Endothelial cell of umbilical vein (primary cell): Measurements from ENCODE around the gene MICAL3. TPM values are rescaled to one million over a fixed set of nuclear protein-coding genes. Genes with fewer than 3 reads are reported as not detected.
"Not testable (repeated sequence)": the region's sequence is repeated elsewhere in the genome, so short reads cannot be mapped to it uniquely, and the experiment has no call there.

Experiments used
- BruUV-seq: library from RNA; stranded (reverse); fragments of 400-500 nt; replicated peaks from 2 replicates; lab custom pipeline; 2021; lab: Mats Ljungman, UMichigan
- CTCF ChIA-PET: fragments of 300-600, 350-600 bp; sonication (Branson Sonifier 250); formaldehyde crosslinking; loops from one replicate; lab custom pipeline; 2021; ENCODE audit warnings: antibody characterized with exemption, inconsistent platforms; lab: Charles Lee
- POLR2A ChIA-PET: fragments of 300-600, 350-600 bp; sonication (Branson Sonifier 250); formaldehyde crosslinking; loops from one replicate; lab custom pipeline; 2021; ENCODE audit warnings: antibody characterized with exemption, inconsistent platforms; lab: Charles Lee
- DNase-seq: peaks from one replicate; pipeline ENCODE4 v3.0.0-alpha.2; 2011; ENCODE audit warnings: low read depth, low spot score
- FAIRE-seq: peaks from 2 replicates; lab custom pipeline; 2011; peaks lifted over from hg19 to GRCh38; lab: Jason Lieb, UNC
- H2AFZ ChIP-seq: 2 replicates; pipeline ENCODE4 v1.6.0; 2012; ENCODE audit warnings: low read depth, low read length, control low read depth, inconsistent platforms
- H3K27ac ChIP-seq: 2 replicates; pipeline ENCODE4 v1.5.1; 2011; ENCODE audit warnings: low read depth, mild to moderate bottlenecking, control low read depth, low read length, moderate library complexity; ENCODE audit not compliant: insufficient read depth
- H3K27me3 ChIP-seq, 2 experiments: 2 replicates each; pipeline versions ENCODE4 v1.6.0 to v1.6.1; 2011; ENCODE audit warnings: low read length in 2 of 2, mixed read lengths in 1 of 2; ENCODE audit not compliant: control insufficient read depth in 2 of 2, insufficient read depth in 2 of 2
- H3K36me3 ChIP-seq, 2 experiments: 2 replicates in 1 of 2; 3 replicates in 1 of 2; pipeline ENCODE4 v1.5.1; 2011; ENCODE audit warnings: low read length in 2 of 2, mild to moderate bottlenecking in 1 of 2, moderate library complexity in 1 of 2; ENCODE audit not compliant: control insufficient read depth in 2 of 2, insufficient read depth in 2 of 2; ENCODE audit errors: extremely low read depth in 1 of 2
- H3K4me1 ChIP-seq: 3 replicates; pipeline ENCODE4 v1.5.1; 2011; ENCODE audit warnings: mild to moderate bottlenecking, low read length; ENCODE audit not compliant: control insufficient read depth, insufficient read depth; ENCODE audit errors: extremely low read depth
- H3K4me2 ChIP-seq: 2 replicates; pipeline ENCODE4 v1.6.1; 2011; ENCODE audit warnings: low read length, control low read depth, mixed read lengths; ENCODE audit not compliant: insufficient read depth
- H3K4me3 ChIP-seq, 3 experiments: fragments of 200-600 bp in 1 of 3; sonication (generic), shearing (Covaris generic) in 1 of 3; replicated peaks in 1 of 3; 2 replicates each; pipeline ENCODE4 v1.5.1; 2011 to 2016; ENCODE audit warnings: control low read depth in 3 of 3, low read length in 3 of 3, mild to moderate bottlenecking in 2 of 3, inconsistent platforms in 1 of 3, low read depth in 1 of 3, moderate library complexity in 1 of 3; ENCODE audit not compliant: insufficient read depth in 1 of 3
- H3K79me2 ChIP-seq: 2 replicates; pipeline ENCODE4 v1.6.0; 2012; ENCODE audit warnings: low read length, inconsistent platforms; ENCODE audit not compliant: control insufficient read depth, insufficient read depth
- H3K9ac ChIP-seq: replicated peaks from 2 replicates; pipeline ENCODE3; 2011; ENCODE audit warnings: low read length, control low read depth; ENCODE audit not compliant: insufficient read depth; ENCODE audit errors: extremely low read depth
- H3K9me1 ChIP-seq: replicated peaks from 3 replicates; pipeline ENCODE4 v1.6.0; 2011; ENCODE audit warnings: mild to moderate bottlenecking, low read length; ENCODE audit not compliant: control insufficient read depth, insufficient read depth; ENCODE audit errors: extremely low read depth
- H3K9me3 ChIP-seq: replicated peaks from 2 replicates; pipeline ENCODE4 v1.5.1; 2012; ENCODE audit warnings: low read length, inconsistent platforms; ENCODE audit not compliant: control insufficient read depth, insufficient read depth
- H4K20me1 ChIP-seq: replicated peaks from 2 replicates; pipeline ENCODE3; 2011; ENCODE audit warnings: mild to moderate bottlenecking, low read length; ENCODE audit not compliant: control insufficient read depth, insufficient read depth; ENCODE audit errors: extremely low read depth
- EZH2 ChIP-seq: IDR thresholded peaks from 2 replicates; pipeline ENCODE4 v1.6.1; 2012; ENCODE audit warnings: borderline replicate concordance, low read depth, mild to moderate bottlenecking, moderate library complexity, low read length, inconsistent platforms; ENCODE audit not compliant: severe bottlenecking
- FOS ChIP-seq: IDR thresholded peaks from 2 replicates; pipeline ENCODE4 v1.6.1; 2011; ENCODE audit warnings: mild to moderate bottlenecking, low read length, moderate library complexity, borderline replicate concordance; ENCODE audit not compliant: insufficient read depth
- GATA2 ChIP-seq: IDR thresholded peaks from 2 replicates; pipeline ENCODE4 v1.7.0; 2011; ENCODE audit warnings: low read depth, mild to moderate bottlenecking, moderate library complexity, mixed read lengths, low read length; ENCODE audit not compliant: insufficient read length, insufficient read depth
- JUN ChIP-seq: IDR thresholded peaks from 2 replicates; pipeline ENCODE4 v1.6.1; 2011; ENCODE audit warnings: borderline replicate concordance, low read depth; ENCODE audit not compliant: insufficient read length, insufficient read depth
- MYC ChIP-seq: IDR thresholded peaks from one replicate; pipeline ENCODE4 v1.6.1; 2011; ENCODE audit warnings: mild to moderate bottlenecking, low read depth, low read length
- POLR2A ChIP-seq: IDR thresholded peaks from 2 replicates; pipeline ENCODE4 v1.6.1; 2012; ENCODE audit warnings: low read depth, mild to moderate bottlenecking, control low read depth, low read length
- POLR2AphosphoS5 ChIP-seq: IDR thresholded peaks from 2 replicates; pipeline ENCODE4 v1.6.1; 2012; ENCODE audit warnings: low read depth, mild to moderate bottlenecking, control low read depth, low read length, moderate library complexity; ENCODE audit not compliant: insufficient read depth
- dilution Hi-C: fragments of 300-500 bp; cut with MboI; formaldehyde crosslinking; loops from one replicate; pipeline ENCODE4 v1.15.0; 2019; ENCODE audit warnings: low sequenced_read_pairs; ENCODE audit not compliant: extremely low pct_ligation_motif_present
- intact Hi-C: fragments of 100-400 bp; cut with micrococcal nuclease; formaldehyde crosslinking; loops from one replicate; pipeline ENCODE4 v1.10.0; 2022
- polyA plus RNA-seq, 4 experiments: library from polyadenylated mRNA; depleted of rRNA in 3 of 4; stranded (reverse) in 3 of 4; unstranded in 1 of 4; fragments of >200 nt; gene quantifications; 2 replicates each; pipeline versions ENCODE4 v1.2.1 to v1.2.3, GENCODE V29; 2011 to 2012; ENCODE audit warnings: missing spikeins in 1 of 4
- total RNA-seq: library from RNA; stranded (reverse); gene quantifications from 2 replicates; pipeline ENCODE4 v1.2.3, GENCODE V29; 2021
- TF ChIP-seq, protein P1 (sequence below), 2 donors: IDR thresholded peaks; 1 replicate in 1 of 2; 2 replicates in 1 of 2; pipeline ENCODE4 v1.5.1; 2011; ENCODE audit warnings: low read length in 2 of 2, mild to moderate bottlenecking in 2 of 2, moderate library complexity in 2 of 2, control low read depth in 1 of 2, inconsistent platforms in 1 of 2, low read depth in 1 of 2; ENCODE audit not compliant: insufficient read depth in 1 of 2; ENCODE audit errors: extremely low read depth in 1 of 2

The MICAL3 gene
- total and polyA plus RNA-seq, 2 donors (not counting 3 experiments of a cell fraction or from before 2014, with no cell fraction given), result 14.5 to 63.7 TPM

DNA sequence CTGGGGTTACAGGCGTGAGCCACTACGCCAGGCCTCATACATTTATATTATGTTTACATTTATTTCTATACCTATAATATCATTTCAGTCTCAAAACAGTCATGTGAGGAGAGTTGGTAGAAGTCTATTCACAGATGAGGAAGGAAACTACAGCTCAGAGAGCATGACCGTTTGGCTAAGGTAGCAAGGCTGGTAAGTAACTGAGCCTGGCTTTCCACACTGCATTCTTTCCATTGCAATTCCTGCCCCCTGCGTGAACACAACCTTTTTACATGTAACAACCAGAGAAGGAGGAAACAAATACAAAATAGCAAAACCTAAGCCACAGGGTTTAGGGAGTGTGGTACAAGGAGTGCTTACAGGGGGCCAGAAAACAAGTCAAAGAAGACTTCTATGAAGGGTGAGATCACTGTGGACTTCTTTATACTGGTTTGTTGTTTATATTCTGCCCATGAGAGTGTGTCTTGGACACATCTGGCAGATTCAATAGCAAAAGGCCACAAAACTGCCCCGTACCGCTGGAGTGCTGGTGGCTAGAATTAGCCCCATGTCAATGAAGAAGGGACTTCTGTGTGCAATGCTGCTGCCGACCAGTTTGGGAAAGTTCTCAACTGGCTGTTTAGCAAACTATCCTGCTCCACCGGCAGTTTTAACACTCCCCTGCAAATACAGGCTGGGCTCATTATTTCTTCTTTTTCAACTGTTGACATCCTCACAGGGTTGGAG lies 19.0 kb downstream of the MICAL3 start:
- Histone ChIP-seq H3K79me2 (peaks cover 6% of the 10 kb centered on the region), H3K9me1 (no peaks in the 10 kb centered on the region), H2AFZ (no peak overlapping the region), H3K27ac (no peak overlapping the region), H3K9ac (no peak overlapping the region), H3K9me3 (no peaks in the 10 kb centered on the region), H3K4me3 (no peak overlapping the region), H3K4me2 (no peak overlapping the region), H3K36me3 (no peaks in the 10 kb centered on the region), H4K20me1 (no peaks in the 10 kb centered on the region), H3K27me3 (no peaks in the 10 kb centered on the region), H3K4me1 (no peaks in the 10 kb centered on the region)
- FAIRE-seq (no peak), DNase-seq (peak; percentile 27)
- dilution Hi-C loops, result no loop called here
- intact Hi-C loops, result no loop called here
- CTCF ChIA-PET, result interaction anchor here (1.3 to 1.4 kb wide), 2 partner anchors 9 to 71 kb away, joined by 3 read pairs; no protein-coding TSS in a partner anchor
- POLR2A ChIA-PET, result no interaction called here
- no TSS peak for BruUV-seq
- TF ChIP-seq POLR2AphosphoS5, result no peak
- TF ChIP-seq, protein P1, sequence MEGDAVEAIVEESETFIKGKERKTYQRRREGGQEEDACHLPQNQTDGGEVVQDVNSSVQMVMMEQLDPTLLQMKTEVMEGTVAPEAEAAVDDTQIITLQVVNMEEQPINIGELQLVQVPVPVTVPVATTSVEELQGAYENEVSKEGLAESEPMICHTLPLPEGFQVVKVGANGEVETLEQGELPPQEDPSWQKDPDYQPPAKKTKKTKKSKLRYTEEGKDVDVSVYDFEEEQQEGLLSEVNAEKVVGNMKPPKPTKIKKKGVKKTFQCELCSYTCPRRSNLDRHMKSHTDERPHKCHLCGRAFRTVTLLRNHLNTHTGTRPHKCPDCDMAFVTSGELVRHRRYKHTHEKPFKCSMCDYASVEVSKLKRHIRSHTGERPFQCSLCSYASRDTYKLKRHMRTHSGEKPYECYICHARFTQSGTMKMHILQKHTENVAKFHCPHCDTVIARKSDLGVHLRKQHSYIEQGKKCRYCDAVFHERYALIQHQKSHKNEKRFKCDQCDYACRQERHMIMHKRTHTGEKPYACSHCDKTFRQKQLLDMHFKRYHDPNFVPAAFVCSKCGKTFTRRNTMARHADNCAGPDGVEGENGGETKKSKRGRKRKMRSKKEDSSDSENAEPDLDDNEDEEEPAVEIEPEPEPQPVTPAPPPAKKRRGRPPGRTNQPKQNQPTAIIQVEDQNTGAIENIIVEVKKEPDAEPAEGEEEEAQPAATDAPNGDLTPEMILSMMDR (IDR thresholded peaks at IDR 0.05; ENCODE audit: extremely low read depth in 1 of 2, insufficient read depth in 1 of 2, low read depth in 1 of 2, low read length in 2 of 2), result no peak
- no peak for TF ChIP-seq EZH2
- no peak for TF ChIP-seq JUN
- TF ChIP-seq MYC, result no peak
- no peak for TF ChIP-seq FOS
- TF ChIP-seq GATA2, result no peak
- TF ChIP-seq POLR2A, result no peak

DNA sequence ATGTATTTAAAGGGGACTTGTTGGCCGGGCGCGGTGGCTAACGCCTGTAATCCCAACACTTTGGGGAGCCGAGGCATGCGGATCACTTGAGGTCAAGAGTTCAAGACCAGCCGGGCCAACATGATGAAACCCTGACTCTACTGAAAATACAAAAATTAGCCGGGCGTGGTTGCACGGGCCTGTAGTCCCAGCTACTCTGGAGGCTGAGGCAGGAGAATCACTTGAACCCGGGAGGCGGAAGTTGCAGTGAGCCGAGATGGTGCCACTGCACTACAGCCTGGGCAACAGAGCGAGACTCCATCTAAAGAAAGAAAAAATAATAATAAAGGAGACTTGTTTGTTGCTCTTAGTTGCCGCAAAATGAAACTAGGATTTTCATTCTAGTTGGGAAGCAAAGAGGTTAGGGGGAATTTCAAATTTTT lies 22.5 kb downstream of the MICAL3 start:
- dilution Hi-C loops, BruUV-seq, H4K20me1 ChIP-seq, H3K36me3 ChIP-seq, H3K4me3 ChIP-seq, FAIRE-seq, POLR2A ChIA-PET, H3K4me1 ChIP-seq, H3K9me1 ChIP-seq, H3K9ac ChIP-seq, H3K27me3 ChIP-seq, DNase-seq, H3K9me3 ChIP-seq: not testable (repeated sequence)
- intact Hi-C loops, result loop anchor here (1.0 kb wide), 2 partner anchors 74 to 91 kb away; no protein-coding TSS in a partner anchor
- Histone ChIP-seq H2AFZ (peak overlapping the region; percentile 39), H3K27ac (peak overlapping the region; percentile 64), H3K4me2 (peak overlapping the region; percentile 47), H3K79me2 (peaks cover 39% of the 10 kb centered on the region)
- CTCF ChIA-PET, result interaction anchor here (0.7 to 2.6 kb wide), 3 partner anchors 22 to 74 kb away, joined by 3 to 12 read pairs (median 9); no protein-coding TSS in a partner anchor
